ENCODE data around the gene VPS35. TPM values are rescaled to one million over a fixed set of nuclear protein-coding genes. Genes with fewer than 3 reads are reported as not detected.

The VPS35 gene
- total RNA-seq, 4 donors from 2014 or later: 30.0 to 60.1 (median 41.4) TPM

DNA sequence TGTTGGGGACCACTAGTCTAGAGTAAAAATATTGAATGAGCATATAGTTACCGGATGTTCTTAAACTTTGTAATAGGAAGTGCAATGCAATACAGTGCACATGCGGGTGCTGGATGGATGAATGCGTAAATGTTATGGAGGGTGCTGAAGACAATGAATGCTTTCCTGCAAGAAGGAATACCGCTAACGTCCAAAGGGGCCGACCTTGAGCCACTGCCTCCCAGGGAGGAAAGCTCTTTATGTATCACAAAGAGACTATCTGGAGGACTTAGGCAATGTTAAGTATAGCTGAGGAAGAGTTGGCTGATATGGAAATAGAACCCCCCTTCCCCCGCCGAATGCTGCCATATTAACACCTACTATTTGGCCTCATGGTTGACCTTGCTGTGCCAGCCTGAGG is 40.3 kb downstream of the VPS35 start:
- peak overlapping the region; percentile 86 to 94 (median 90) for H3K27ac ChIP-seq
- peaks cover 4 to 6% of the 10 kb centered on the region in 2 donors for H3K4me1 ChIP-seq
- peaks cover 0 to 4% (median 0%) of the 10 kb centered on the region in 3 donors for H3K9me3 ChIP-seq
- DNase-seq: no peak
- H3K27me3 ChIP-seq: no peaks in the 10 kb centered on the region
- TF ChIP-seq, protein P1, sequence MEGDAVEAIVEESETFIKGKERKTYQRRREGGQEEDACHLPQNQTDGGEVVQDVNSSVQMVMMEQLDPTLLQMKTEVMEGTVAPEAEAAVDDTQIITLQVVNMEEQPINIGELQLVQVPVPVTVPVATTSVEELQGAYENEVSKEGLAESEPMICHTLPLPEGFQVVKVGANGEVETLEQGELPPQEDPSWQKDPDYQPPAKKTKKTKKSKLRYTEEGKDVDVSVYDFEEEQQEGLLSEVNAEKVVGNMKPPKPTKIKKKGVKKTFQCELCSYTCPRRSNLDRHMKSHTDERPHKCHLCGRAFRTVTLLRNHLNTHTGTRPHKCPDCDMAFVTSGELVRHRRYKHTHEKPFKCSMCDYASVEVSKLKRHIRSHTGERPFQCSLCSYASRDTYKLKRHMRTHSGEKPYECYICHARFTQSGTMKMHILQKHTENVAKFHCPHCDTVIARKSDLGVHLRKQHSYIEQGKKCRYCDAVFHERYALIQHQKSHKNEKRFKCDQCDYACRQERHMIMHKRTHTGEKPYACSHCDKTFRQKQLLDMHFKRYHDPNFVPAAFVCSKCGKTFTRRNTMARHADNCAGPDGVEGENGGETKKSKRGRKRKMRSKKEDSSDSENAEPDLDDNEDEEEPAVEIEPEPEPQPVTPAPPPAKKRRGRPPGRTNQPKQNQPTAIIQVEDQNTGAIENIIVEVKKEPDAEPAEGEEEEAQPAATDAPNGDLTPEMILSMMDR (IDR thresholded peaks at IDR 0.05 in 4 of 5, conservative IDR thresholded peaks at IDR 0.05 in 1 of 5): no peak
- TF ChIP-seq POLR2A (IDR thresholded peaks at IDR 0.05): no peak
- H3K4me3 ChIP-seq: no peak overlapping the region
- no peaks in the 10 kb centered on the region for H3K36me3 ChIP-seq
- no peak for ATAC-seq
- intact Hi-C loops (cut with DNase I; ENCODE audit: low total_unique reads): loop anchor here (5.0 kb wide), 2 partner anchors 274 to 324 kb away; partner anchors contain the start of gene DNAJA2
- in situ Hi-C loops (cut with MboI; ENCODE audit: low sequenced_read_pairs in 4 of 4): no loop called here

DNA sequence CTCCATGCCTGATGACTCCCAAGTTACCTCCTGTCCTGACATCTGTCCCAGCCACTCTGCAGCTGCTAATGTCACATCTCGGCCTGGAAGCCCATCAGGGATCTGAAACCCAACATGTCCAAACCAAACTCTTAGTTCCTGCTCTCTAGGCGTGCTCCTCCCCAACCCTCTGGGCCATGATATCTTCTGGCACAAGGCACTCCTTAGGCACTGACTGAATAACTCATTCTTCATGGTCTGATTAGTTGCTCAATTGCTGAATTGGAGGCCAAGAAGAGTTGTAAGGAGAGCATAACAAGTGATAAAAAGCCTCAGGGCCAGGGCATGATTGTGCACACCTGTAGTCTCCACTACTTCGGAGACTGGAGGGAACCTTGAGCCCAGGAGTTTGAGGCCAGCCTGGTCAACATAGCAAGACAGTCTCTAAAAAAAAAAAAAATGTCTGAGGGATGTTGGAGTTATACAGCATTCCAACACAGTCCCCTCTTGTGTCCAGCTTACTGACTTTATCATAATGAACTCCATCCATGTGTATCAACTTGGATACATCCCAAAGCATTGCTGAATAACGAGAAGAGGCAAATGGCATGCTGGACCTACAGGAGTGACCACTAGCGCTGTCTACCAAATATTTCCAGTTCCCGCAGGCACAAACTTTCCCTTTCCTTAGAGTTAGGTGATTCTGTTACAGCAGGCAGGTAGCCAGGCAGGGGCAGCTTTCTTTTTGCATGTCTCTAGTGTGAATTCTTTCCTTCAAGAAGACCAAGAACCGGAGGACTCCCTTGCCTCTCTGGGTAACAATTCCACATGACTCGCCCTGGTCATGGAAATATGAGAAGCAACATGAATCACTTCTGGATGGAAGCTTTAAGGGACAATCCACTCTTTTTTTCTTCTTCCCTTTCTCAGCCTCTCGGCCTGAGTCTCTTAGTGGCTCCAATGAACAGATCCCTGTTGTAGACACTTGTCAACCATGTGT is 49.7 kb downstream of the VPS35 start:
- ATAC-seq: no peak
- no peak for TF ChIP-seq POLR2A (IDR thresholded peaks at IDR 0.05)
- TF ChIP-seq, protein P1 (IDR thresholded peaks at IDR 0.05 in 4 of 5, conservative IDR thresholded peaks at IDR 0.05 in 1 of 5): no peak
- in situ Hi-C loops (cut with MboI; ENCODE audit: low sequenced_read_pairs in 4 of 4): no loop called here

DNA sequence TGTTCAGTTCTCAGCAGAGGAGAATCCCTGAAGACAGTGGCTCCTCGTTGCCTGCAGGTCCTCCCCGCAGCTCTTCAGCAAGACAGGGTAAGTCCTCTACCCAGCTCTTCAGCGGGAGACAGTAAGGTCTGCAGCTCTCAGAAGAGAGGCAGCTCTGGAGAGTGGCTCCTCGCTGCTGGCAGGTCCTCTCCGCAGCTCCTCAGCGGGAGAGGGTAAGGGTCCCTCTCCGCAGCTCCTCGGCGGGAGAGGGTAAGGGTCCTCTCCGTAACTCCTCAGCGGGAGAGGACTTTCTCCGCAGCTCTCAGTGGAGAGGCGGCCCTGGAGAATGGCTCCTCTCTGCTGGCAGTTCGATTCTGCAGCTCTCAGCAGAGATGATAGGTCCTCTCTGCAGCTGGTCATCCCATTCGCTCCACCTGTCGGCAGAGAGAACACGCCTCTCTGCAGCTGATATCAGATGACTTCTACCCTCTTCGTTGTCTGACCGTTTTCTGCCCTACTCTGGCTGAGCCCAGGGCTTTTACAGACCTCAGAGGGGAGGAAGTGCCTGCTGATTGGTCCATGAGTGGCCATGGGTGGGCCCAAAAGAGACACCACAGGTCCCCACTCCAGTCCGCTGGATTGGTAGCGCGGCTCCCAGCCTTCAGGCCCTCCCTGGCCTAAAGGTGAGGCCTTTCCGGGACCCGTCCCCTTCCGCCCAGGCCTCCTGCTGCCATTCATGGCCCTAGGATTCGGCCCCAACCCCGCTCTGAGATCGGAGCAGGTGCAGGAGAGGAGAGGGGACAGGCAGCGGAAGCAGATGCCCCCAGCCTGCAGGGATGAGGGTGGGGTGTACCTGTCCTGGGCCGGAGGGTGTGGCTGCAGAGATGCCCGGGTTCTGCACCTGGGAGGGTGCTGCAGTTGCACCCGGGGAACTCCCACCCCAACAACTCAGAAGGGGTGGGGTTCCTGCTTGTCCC is 55.9 kb downstream of the VPS35 start:
- in situ Hi-C loops (cut with MboI; ENCODE audit: low sequenced_read_pairs in 4 of 4): no loop called here
- Histone ChIP-seq H3K4me1 (no peaks in the 10 kb centered on the region), H3K36me3 (no peaks in the 10 kb centered on the region), H3K27me3 (no peaks in the 10 kb centered on the region), H3K9me3 (no peaks in the 10 kb centered on the region), H3K27ac (no peak overlapping the region), H3K4me3 (no peak overlapping the region)
- DNase-seq (no peak), ATAC-seq (no peak)
- TF ChIP-seq, protein P1 (IDR thresholded peaks at IDR 0.05 in 4 of 5, conservative IDR thresholded peaks at IDR 0.05 in 1 of 5): no peak
- TF ChIP-seq POLR2A (IDR thresholded peaks at IDR 0.05): no peak
- intact Hi-C loops (cut with DNase I; ENCODE audit: low total_unique reads): no loop called here

More for the DNA sequence above, 49.7 kb downstream of the VPS35 start:
- H3K27me3 ChIP-seq: no peaks in the 10 kb centered on the region
- DNase-seq: no peak
- H3K4me1 ChIP-seq: no peaks in the 10 kb centered on the region
- no peak overlapping the region for H3K27ac ChIP-seq
- H3K36me3 ChIP-seq: no peaks in the 10 kb centered on the region
- no peaks in the 10 kb centered on the region for H3K9me3 ChIP-seq
- intact Hi-C loops (cut with DNase I; ENCODE audit: low total_unique reads): no loop called here
- H3K4me3 ChIP-seq: no peak overlapping the region

DNA sequence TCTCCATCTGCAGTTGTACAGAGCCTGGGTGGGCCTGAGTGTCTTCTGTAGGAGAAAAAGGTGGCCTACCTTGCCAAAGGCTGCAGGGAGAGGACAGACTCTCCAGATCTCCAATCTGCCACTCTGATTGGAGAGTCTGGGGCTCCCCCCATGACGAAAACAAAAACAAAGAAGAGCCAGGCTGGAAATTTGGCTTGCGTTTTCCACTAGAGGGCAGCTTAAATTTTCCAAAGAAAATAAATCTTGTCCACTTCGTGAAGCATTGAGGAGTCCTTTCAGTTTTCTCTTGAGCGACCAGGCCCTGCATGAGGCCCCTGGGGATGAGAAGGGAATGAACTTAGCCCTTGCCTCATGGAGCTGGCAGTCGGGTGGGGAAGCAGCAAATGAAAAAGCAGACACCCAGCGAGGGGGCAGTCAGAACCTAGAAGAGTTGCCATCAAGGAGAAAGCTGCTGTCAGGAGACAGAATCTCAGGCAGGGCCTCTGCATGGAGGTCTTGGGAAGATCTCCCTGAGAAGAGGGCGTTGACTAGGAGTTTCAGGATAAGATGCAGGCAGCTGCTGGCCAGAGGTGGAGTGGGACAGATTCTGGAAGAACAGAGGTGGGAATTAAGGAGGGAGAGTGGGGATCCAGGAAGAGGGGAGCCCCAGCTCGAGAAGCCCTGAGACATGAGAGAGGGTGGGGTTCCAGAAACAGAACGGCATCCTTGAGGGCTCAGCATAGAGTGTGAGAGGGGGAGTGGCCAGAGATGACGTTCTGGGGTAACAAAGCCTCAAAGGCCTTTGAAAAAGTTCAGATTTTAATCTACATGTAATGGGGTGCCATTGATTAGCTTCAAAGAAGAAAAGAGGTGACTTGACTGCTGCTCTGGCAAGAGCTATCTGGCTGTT is 59.4 kb downstream of the VPS35 start:
- H3K9me3 ChIP-seq: no peaks in the 10 kb centered on the region
- no peak overlapping the region for H3K27ac ChIP-seq
- intact Hi-C loops (cut with DNase I; ENCODE audit: low total_unique reads) (no loop called here), in situ Hi-C loops (cut with MboI; ENCODE audit: low sequenced_read_pairs in 4 of 4) (no loop called here)
- H3K4me3 ChIP-seq: no peak overlapping the region
- TF ChIP-seq, protein P1 (IDR thresholded peaks at IDR 0.05 in 4 of 5, conservative IDR thresholded peaks at IDR 0.05 in 1 of 5): no peak
- TF ChIP-seq POLR2A (IDR thresholded peaks at IDR 0.05): no peak
- no peaks in the 10 kb centered on the region for H3K36me3 ChIP-seq
- no peaks in the 10 kb centered on the region for H3K4me1 ChIP-seq
- no peak for DNase-seq
- no peaks in the 10 kb centered on the region for H3K27me3 ChIP-seq
- peak in 1 of 2 donors; percentile 26 for ATAC-seq

Data from gastrocnemius medialis (tissue), 4 donors.